Endodermal cell (in vitro differentiated cells): ENCODE data around the gene DMXL2. TPM values are rescaled to one million over a fixed set of nuclear protein-coding genes. Genes with fewer than 3 reads are reported as not detected.
"Not testable (repeated sequence)": the region's sequence is repeated elsewhere in the genome, so short reads cannot be mapped to it uniquely, and the experiment has no call there.

Experiments
- DNase-seq: peaks from one replicate; pipeline ENCODE4 v3.0.0-alpha.2; 2017
- H3K27ac ChIP-seq: 2 replicates; pipeline ENCODE4 v1.5.1; 2013; ENCODE audit warnings: mild to moderate bottlenecking, low read depth, low read length, moderate library complexity
- H3K27me3 ChIP-seq: 2 replicates; pipeline ENCODE4 v1.6.1; 2013; ENCODE audit warnings: mild to moderate bottlenecking, low read length, moderate library complexity; ENCODE audit not compliant: insufficient read depth, control insufficient read depth, poor library complexity, severe bottlenecking
- H3K36me3 ChIP-seq: 2 replicates; pipeline ENCODE4 v1.7.0; 2013; ENCODE audit warnings: mild to moderate bottlenecking, low read length, moderate library complexity; ENCODE audit not compliant: control insufficient read depth, insufficient read depth
- H3K4me1 ChIP-seq: one replicate; pipeline ENCODE4 v1.7.0; 2013; ENCODE audit warnings: low read length; ENCODE audit not compliant: control insufficient read depth, insufficient read depth
- H3K4me3 ChIP-seq: 2 replicates; pipeline ENCODE4 v1.5.1; 2013; ENCODE audit warnings: mild to moderate bottlenecking, low read length, moderate library complexity
- H3K9ac ChIP-seq: 2 replicates; pipeline ENCODE4 v1.6.1; 2013; ENCODE audit warnings: mild to moderate bottlenecking, low read length, moderate library complexity; ENCODE audit not compliant: poor library complexity, severe bottlenecking; ENCODE audit errors: extremely low read depth
- H3K9me3 ChIP-seq: 2 replicates; pipeline ENCODE4 v1.6.1; 2013; ENCODE audit warnings: mild to moderate bottlenecking, low read length, moderate library complexity; ENCODE audit not compliant: control insufficient read depth
- H3K27ac Mint-ChIP-seq: 2 replicates; pipeline ENCODE4 v1.8.0; 2020; ENCODE audit warnings: mixed read lengths
- H3K27me3 Mint-ChIP-seq: 2 replicates; pipeline ENCODE4 v1.8.0; 2021; ENCODE audit warnings: mild to moderate bottlenecking, mixed read lengths; ENCODE audit not compliant: insufficient read depth
- H3K36me3 Mint-ChIP-seq: 2 replicates; pipeline ENCODE4 v1.8.0; 2020; ENCODE audit warnings: low read depth, mixed read lengths
- H3K4me1 Mint-ChIP-seq: 2 replicates; pipeline ENCODE4 v1.8.0; 2020; ENCODE audit warnings: mixed read lengths
- H3K4me3 Mint-ChIP-seq: 2 replicates; pipeline ENCODE4 v1.8.0; 2020; ENCODE audit warnings: mild to moderate bottlenecking, moderate library complexity, mixed read lengths
- H3K9me3 Mint-ChIP-seq: 2 replicates; pipeline ENCODE4 v1.8.0; 2020; ENCODE audit warnings: mild to moderate bottlenecking, mixed read lengths
- WGBS, 2 experiments: methylation state at CpG; one replicate each; pipeline versions ENCODE4 v1.1.5 to v1.1.7; 2013; ENCODE audit warnings: missing lambda C conversion rate in 2 of 2, mixed read lengths in 1 of 2; ENCODE audit not compliant: insufficient coverage in 1 of 2, insufficient read length in 1 of 2; 5-methylcytosine and 5-hydroxymethylcytosine counted together
- total RNA-seq, 2 donors: library from RNA; stranded (reverse); fragmentation: NEBNext Ultra II Directional in 1 of 2; extraction: Animal tissue kit (Norgen Biotek cat#: 25700) in 1 of 2; gene quantifications; 2 replicates in 1 of 2; 3 replicates in 1 of 2; pipeline ENCODE4 v1.2.1, GENCODE V29; 2021
- TF ChIP-seq, protein P1 (sequence below): fragments of 200-600 bp; sonication (generic); conservative IDR thresholded peaks from 2 replicates; pipeline ENCODE4 v1.5.0; 2021; ENCODE audit warnings: antibody characterized with exemption, mild to moderate bottlenecking

DMXL2 gene
- total RNA-seq, 2 donors from 2014 or later = 20.8 to 31.5 TPM

DNA sequence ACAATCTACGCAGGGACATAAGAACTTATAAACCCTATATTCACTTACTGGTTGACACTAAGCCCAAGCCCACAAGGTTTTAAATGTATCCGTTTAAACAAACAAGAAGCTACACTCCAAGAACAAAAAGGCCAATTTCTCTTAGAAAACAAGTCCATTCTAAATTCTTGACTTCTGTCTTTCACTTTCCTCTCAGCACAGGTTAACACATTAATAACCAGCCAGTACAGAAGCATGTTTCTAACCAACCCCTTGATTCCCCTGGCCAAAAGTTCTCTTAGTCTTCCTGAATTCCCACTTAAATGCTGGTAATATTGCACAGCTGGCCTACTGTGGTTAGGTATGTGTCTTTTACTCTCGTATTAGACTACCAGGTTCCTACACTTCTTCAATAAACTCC, 4.7 kb downstream of the DMXL2 start:
- H3K4me1 Mint-ChIP-seq = peaks cover 8% of the 10 kb centered on the region

GRCh38 chr15:51613951-51614350, 8.6 kb downstream of the DMXL2 start:
- H3K27ac Mint-ChIP-seq = no peak overlapping the region
- H3K9me3 Mint-ChIP-seq = peaks cover 35% of the 10 kb centered on the region
- H3K27me3 Mint-ChIP-seq = no peaks in the 10 kb centered on the region
- no peak overlapping the region for H3K4me3 Mint-ChIP-seq
- peaks cover 17% of the 10 kb centered on the region for H3K36me3 Mint-ChIP-seq
- H3K27me3 ChIP-seq = no peaks in the 10 kb centered on the region
- WGBS, 2 experiments = 93 to 100% methylated on average over 1 to 3 of the region's 3 CpGs
- no peak for DNase-seq
- H3K9ac ChIP-seq = no peak overlapping the region
- no peak overlapping the region for H3K27ac ChIP-seq
- no peaks in the 10 kb centered on the region for H3K4me1 ChIP-seq
- peaks cover 19% of the 10 kb centered on the region for H3K9me3 ChIP-seq
- peaks cover 6% of the 10 kb centered on the region for H3K36me3 ChIP-seq
- TF ChIP-seq, protein P1, sequence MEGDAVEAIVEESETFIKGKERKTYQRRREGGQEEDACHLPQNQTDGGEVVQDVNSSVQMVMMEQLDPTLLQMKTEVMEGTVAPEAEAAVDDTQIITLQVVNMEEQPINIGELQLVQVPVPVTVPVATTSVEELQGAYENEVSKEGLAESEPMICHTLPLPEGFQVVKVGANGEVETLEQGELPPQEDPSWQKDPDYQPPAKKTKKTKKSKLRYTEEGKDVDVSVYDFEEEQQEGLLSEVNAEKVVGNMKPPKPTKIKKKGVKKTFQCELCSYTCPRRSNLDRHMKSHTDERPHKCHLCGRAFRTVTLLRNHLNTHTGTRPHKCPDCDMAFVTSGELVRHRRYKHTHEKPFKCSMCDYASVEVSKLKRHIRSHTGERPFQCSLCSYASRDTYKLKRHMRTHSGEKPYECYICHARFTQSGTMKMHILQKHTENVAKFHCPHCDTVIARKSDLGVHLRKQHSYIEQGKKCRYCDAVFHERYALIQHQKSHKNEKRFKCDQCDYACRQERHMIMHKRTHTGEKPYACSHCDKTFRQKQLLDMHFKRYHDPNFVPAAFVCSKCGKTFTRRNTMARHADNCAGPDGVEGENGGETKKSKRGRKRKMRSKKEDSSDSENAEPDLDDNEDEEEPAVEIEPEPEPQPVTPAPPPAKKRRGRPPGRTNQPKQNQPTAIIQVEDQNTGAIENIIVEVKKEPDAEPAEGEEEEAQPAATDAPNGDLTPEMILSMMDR = no peak
- no peak overlapping the region for H3K4me3 ChIP-seq
- H3K4me1 Mint-ChIP-seq = no peaks in the 10 kb centered on the region

More for the DNA sequence above, 4.7 kb downstream of the DMXL2 start:
- Mint-ChIP-seq H3K27ac (no peak overlapping the region), H3K36me3 (peaks cover 7% of the 10 kb centered on the region), H3K9me3 (peaks cover 12% of the 10 kb centered on the region), H3K4me3 (no peak overlapping the region), H3K27me3 (peaks cover 13% of the 10 kb centered on the region)
- H3K9ac ChIP-seq = no peak overlapping the region
- H3K36me3 ChIP-seq = peaks cover 6% of the 10 kb centered on the region
- TF ChIP-seq, protein P1 = no peak
- no peaks in the 10 kb centered on the region for H3K27me3 ChIP-seq
- DNase-seq = no peak
- H3K9me3 ChIP-seq = peaks cover 7% of the 10 kb centered on the region
- H3K27ac ChIP-seq = no peak overlapping the region
- H3K4me3 ChIP-seq = no peak overlapping the region
- no peaks in the 10 kb centered on the region for H3K4me1 ChIP-seq
- 50 to 62% methylated on average over 2 to 3 of the region's 3 CpGs for WGBS, 2 experiments

- H3K9me3 ChIP-seq = peaks cover 19% of the 10 kb centered on the region
- H3K4me1 Mint-ChIP-seq, H3K27ac ChIP-seq, DNase-seq, H3K36me3 ChIP-seq, H3K27ac Mint-ChIP-seq, H3K4me3 Mint-ChIP-seq, H3K27me3 Mint-ChIP-seq, H3K27me3 ChIP-seq, H3K4me3 ChIP-seq, H3K9ac ChIP-seq, H3K4me1 ChIP-seq: not testable (repeated sequence)
- Mint-ChIP-seq H3K9me3 (peaks cover 35% of the 10 kb centered on the region), H3K36me3 (peaks cover 17% of the 10 kb centered on the region)
- WGBS, 2 experiments = 92 to 94% methylated on average over 2 to 5 of the region's 5 CpGs
These were observed 9.9 kb downstream of the DMXL2 start for GRCh38 chr15:51612669-51613068.

DNA sequence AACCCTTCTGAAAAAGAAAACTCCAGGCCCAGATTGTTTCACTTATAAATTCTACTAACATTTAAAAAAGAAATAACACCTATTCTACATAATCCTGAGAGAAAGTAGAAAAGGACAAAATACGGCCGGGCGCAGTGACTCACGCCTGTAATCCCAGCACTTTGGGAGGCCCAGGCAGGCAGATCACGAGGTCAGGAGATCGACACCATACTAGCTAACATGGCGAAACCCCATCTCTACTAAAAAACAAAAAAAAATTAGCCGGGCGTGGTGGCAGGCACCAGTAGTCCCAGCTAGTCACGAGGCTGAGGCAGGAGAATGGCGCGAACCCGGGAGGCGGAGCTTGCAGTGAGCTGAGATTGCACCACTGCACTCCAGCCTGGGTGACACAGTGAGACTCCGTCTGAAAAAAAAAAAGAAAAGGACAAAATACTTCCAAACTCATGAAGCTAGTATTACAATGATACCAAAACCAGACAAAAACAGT, 19.1 kb downstream of the DMXL2 start:
- H3K36me3 Mint-ChIP-seq, H3K4me1 Mint-ChIP-seq: not testable (repeated sequence)

More for the DNA sequence above, 19.1 kb downstream of the DMXL2 start:
- H3K9me3 ChIP-seq, H3K36me3 ChIP-seq, H3K4me3 ChIP-seq, H3K9ac ChIP-seq, H3K4me1 ChIP-seq, H3K27me3 Mint-ChIP-seq, H3K9me3 Mint-ChIP-seq, H3K27me3 ChIP-seq, H3K27ac ChIP-seq: not testable (repeated sequence)
- DNase-seq = peak; percentile 55
- 91 to 94% methylated on average over 14 to 15 of the region's 15 CpGs for WGBS, 2 experiments
- peak overlapping the region; percentile 41 for H3K4me3 Mint-ChIP-seq
- H3K27ac Mint-ChIP-seq = peak overlapping the region; percentile 67
